HG02588 (cell line): ENCODE data around the gene CLRN1.
A peak's percentile ranks its signal among the peaks of the same experiment; 100 is the strongest.

ENCODE experiments used
- ATAC-seq: cut with Tn5 transposase; IDR thresholded peaks from one replicate; pipeline ENCODE4 v1.9.1; 2021; ENCODE audit warnings: mild to moderate bottlenecking, moderate library complexity; ENCODE audit not compliant: unreplicated experiment

CLRN1 gene

GRCh38 chr3:150925751-150926201, 46.8 kb downstream of the CLRN1 start:
- peak; percentile 87 for ATAC-seq

DNA sequence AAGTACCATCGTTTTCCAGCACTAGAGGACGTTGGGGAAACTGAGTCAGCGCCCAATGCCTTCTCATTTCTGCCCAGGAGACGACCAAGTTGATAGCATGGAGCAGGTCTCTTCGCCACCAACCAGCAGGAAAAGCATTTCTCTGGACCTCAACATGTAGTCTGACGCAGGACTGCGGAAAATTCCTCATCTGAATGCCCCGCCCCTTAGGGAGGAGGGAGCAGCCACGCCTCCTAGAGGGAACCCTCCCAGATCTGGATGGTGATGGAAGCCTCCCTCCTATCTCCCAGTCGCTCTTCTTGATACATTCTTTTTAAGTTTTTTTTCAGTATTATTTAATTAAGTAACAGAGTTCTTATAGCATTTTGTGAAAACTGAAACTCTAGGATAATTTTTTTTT, 49.9 kb downstream of the CLRN1 start:
- ATAC-seq = no peak

GRCh38 chr3:150921209-150921608, 51.3 kb downstream of the CLRN1 start:
- no peak for ATAC-seq

- ATAC-seq = no peak
Measured at GRCh38 chr3:150920236-150920635, 52.3 kb downstream of the CLRN1 start.

- no peak for ATAC-seq
Measured at GRCh38 chr3:150917951-150918350, 54.6 kb downstream of the CLRN1 start.

DNA sequence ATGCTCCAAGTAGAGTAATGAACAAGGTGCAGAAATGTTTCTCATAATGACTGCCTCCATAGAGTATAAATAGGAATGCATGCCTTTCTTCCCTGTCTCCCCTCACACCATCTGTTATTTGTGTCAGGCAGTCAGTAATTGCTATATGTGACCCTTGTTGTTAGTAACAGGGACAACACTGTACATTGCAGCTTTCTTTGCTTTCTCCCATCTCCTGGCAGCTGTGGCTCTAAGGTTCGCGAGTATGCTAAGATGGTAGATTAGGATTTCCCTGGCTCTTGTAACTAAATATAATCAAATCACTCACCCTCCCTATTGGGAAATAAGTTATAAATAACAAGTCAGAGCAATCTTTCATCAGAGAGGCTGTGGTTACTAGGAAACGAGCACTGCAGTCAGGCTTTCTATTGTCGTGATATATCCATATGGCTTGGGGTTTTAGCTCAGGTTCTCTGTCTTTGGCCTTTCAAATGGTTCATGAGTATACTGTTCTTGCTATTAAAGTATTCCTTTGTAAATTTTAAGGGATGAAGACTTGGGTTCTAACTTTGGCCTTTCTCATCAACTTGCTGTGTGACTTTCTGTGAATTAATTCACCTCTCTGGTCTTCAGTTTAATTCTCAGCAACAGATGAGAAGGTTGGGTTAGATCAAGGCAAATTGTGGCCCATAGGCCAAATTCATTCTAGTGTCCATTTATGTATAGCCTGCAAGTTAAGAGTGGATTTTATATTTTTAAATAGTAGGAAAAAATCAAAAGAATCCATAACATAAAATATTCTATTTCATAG, 59.2 kb downstream of the CLRN1 start:
- ATAC-seq = no peak

DNA sequence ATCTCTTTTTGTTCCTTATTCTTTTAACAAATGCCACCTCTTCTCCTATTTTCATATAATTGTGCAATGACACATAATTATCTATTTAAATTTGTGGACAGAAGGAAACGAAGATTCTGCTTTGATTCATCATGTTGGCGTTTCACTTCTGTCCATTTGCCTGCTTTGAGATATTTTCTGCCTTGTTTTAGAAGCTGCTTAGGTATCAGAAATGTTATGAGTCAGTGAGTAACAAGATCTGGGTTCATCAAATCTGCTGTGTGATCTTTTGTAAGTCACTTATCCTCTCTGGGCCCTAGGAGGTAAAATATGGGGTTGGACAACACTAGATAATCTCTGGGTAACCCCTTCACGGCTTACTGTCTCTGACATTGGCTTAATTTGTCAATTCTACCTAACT, 60.0 kb downstream of the CLRN1 start:
- ATAC-seq = no peak

GRCh38 chr3:150911771-150912170, 60.8 kb downstream of the CLRN1 start:
- ATAC-seq = no peak

DNA sequence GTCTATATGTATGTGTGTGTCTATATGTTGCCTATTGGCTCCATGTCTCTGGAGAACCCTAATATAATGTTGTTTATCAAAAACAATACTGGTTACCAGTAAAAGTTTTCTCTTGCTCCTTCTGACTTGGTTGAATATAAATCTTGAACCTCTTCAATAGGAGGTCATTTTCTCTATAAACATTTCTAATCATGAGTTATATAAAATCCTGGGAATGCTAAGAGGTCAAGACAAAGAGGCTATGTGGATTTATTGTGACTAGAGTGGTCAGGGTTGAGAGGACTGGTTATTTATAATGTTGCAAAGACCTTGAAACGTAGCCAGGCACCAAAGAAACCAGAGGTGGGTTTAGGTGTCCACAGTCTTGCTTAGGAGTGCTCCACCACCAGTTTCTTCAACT, 66.1 kb downstream of the CLRN1 start:
- no peak for ATAC-seq

GRCh38 chr3:150905746-150906145, 66.8 kb downstream of the CLRN1 start:
- ATAC-seq = no peak

GRCh38 chr3:150905339-150905738, 67.2 kb downstream of the CLRN1 start, which contains the start of gene MINDY4B:
TSS of gene MINDY4B (minus strand) at chr3:150905439. CDS start at chr3:150905439, 0 bp downstream.
- no peak for ATAC-seq

DNA sequence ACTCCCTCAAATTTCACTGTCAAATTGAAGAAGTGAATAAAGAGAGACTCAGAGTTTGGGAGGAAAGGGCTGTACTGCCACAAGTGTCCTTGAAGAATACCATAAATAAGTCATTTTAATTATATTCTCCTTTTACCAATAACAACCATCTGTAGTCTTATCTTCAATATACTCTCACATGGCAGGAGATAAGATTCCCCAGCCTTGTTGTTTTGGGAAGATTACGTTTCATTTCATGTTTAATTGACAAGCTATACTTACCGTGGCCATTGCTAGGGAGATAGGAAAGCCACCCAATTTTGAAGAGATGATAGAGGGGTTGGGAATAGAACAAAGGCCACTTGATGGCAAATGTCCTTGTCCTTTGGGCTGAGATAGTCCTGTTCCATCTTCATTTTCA, 69.5 kb downstream of the CLRN1 start:
- ATAC-seq = no peak

- ATAC-seq = no peak
Measured at GRCh38 chr3:150901793-150902192, 70.7 kb downstream of the CLRN1 start.

GRCh38 chr3:150899141-150899540, 73.4 kb downstream of the CLRN1 start:
- no peak for ATAC-seq

DNA sequence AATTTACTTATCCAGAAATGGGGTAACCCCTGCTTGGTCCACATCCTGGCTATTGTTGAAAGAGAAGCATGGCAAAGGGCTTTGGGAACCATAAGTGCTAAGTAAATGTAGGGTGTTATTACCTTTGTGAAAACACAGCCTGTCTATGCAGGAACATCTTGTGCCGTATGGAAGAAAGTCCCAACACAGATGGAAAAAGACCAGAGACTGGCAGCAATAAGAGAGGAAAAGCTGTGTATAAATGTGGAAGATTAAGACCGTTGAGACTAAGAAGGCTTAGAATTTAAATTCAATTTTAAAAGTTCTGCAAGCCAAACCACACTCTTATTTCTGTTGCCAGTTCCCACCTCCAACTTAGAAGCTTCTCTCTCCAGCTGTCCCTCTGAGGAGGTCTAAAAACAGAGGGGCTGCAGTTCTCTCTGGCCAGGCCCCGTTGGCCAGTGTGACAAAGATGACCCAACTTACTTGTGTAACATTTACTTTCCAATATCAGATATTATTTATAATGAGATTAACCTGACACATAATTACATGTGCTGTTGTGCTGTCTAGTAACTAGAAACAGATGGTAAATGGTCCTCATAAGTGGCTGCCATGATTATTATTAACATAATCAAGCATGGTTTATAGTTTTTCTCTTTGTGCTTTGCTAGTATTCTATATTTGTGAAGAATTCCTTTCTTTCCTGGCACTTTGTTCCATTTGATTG, 74.3 kb downstream of the CLRN1 start:
- ATAC-seq = no peak

GRCh38 chr3:150897592-150897991, 74.9 kb downstream of the CLRN1 start:
- ATAC-seq = no peak

DNA sequence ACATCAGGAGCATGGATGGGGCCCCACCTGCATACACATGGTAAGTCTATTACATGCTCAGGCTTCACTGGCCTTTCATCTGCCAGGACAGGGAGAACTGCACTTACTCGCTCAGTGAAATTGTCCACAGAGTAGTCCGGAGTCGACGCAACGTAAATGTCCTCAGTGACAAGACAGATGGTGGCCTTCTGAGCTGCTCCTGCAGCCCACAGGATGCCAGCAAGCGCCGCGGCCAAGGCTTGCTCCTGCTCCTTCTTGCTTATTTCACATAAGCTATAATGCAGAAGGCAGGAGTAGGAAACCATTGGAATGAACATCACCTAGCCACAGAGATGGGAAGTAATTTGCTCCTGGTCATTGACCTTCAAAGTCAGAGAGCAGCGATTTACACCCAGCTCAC, 81.7 kb downstream of the CLRN1 start:
- ATAC-seq = no peak

GRCh38 chr3:150890295-150890694, 82.2 kb downstream of the CLRN1 start:
- ATAC-seq = no peak

DNA sequence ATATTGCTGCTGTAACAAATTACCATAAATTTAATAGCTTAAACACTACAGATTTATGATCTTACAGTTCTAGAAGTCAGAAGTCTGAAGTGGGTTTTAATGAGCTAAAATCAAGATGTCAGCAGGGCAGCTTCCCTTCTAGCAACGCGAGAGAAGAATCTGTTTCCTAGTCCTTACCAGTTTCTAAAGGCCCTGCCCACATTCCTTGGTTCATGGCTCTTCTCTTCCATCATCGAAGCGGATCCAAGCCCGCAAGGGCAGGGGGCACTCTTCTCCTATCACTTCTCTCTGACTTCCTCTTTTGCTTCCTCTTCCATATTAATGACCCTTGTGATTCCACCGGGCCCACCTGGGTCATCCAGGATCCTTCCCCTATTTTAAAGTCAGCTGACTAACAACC, 83.4 kb downstream of the CLRN1 start:
- ATAC-seq = no peak

- no peak for ATAC-seq
Measured at GRCh38 chr3:150887031-150887430, 85.5 kb downstream of the CLRN1 start.

GRCh38 chr3:150885535-150885934, 87.0 kb downstream of the CLRN1 start:
- no peak for ATAC-seq

GRCh38 chr3:150878996-150879575, 93.4 kb downstream of the CLRN1 start:
- ATAC-seq = no peak
